Astrocyte (in vitro differentiated cells and primary cell): ENCODE results near the gene DGCR2. TPM values are rescaled to one million over a fixed set of nuclear protein-coding genes. Genes with fewer than 3 reads are reported as not detected.

Source experiments
- DNase-seq: peaks from one replicate; pipeline ENCODE4 v3.0.0-alpha.2; 2010; ENCODE audit warnings: low read depth
- FAIRE-seq: peaks from 2 replicates; lab custom pipeline; 2011; peaks lifted over from hg19 to GRCh38; lab: Jason Lieb, UNC
- H2AFZ ChIP-seq: 2 replicates; pipeline ENCODE4 v1.6.0; 2012; ENCODE audit warnings: low read depth, low read length, inconsistent platforms
- H3K27ac ChIP-seq: 2 replicates; pipeline ENCODE4 v1.5.1; 2011; ENCODE audit warnings: low read depth, low read length, inconsistent platforms
- H3K27me3 ChIP-seq: 2 replicates; pipeline ENCODE4 v1.6.0; 2011; ENCODE audit warnings: low read length, inconsistent platforms; ENCODE audit not compliant: insufficient read depth
- H3K36me3 ChIP-seq: 2 replicates; pipeline ENCODE4 v1.5.1; 2011; ENCODE audit warnings: low read length, inconsistent platforms; ENCODE audit not compliant: insufficient read depth
- H3K4me1 ChIP-seq: 2 replicates; pipeline ENCODE4 v1.5.1; 2011; ENCODE audit warnings: low read length, inconsistent platforms; ENCODE audit not compliant: insufficient read depth
- H3K4me2 ChIP-seq: 2 replicates; pipeline ENCODE4 v1.6.0; 2012; ENCODE audit warnings: low read length, inconsistent platforms
- H3K4me3 ChIP-seq: 2 replicates; pipeline ENCODE4 v1.5.1; 2011; ENCODE audit warnings: low read depth, mild to moderate bottlenecking, low read length, inconsistent platforms; ENCODE audit not compliant: insufficient read depth
- H3K79me2 ChIP-seq: 2 replicates; pipeline ENCODE4 v1.6.0; 2012; ENCODE audit warnings: mild to moderate bottlenecking, low read length, inconsistent platforms; ENCODE audit not compliant: insufficient read depth
- H3K9ac ChIP-seq: 2 replicates; pipeline ENCODE4 v1.6.0; 2012; ENCODE audit warnings: mild to moderate bottlenecking, low read length, inconsistent platforms
- H3K9me3 ChIP-seq: 2 replicates; pipeline ENCODE4 v1.5.1; 2012; ENCODE audit warnings: low read depth, mild to moderate bottlenecking, low read length, inconsistent platforms; ENCODE audit not compliant: insufficient read depth
- H4K20me1 ChIP-seq: 2 replicates; pipeline ENCODE4 v1.6.0; 2012; ENCODE audit warnings: low read length, inconsistent platforms; ENCODE audit not compliant: insufficient read depth
- H3K27ac Mint-ChIP-seq: one replicate; pipeline ENCODE4 v1.8.0; 2021; ENCODE audit warnings: mild to moderate bottlenecking, mixed read lengths; ENCODE audit not compliant: unreplicated experiment
- H3K27me3 Mint-ChIP-seq: one replicate; pipeline ENCODE4 v1.8.0; 2021; ENCODE audit warnings: low read depth, mixed read lengths; ENCODE audit not compliant: unreplicated experiment
- H3K36me3 Mint-ChIP-seq: one replicate; pipeline ENCODE4 v1.8.0; 2021; ENCODE audit warnings: low read depth, mixed read lengths; ENCODE audit not compliant: unreplicated experiment
- H3K4me1 Mint-ChIP-seq: one replicate; pipeline ENCODE4 v1.8.0; 2021; ENCODE audit warnings: low read depth, mixed read lengths; ENCODE audit not compliant: unreplicated experiment
- H3K4me3 Mint-ChIP-seq: one replicate; pipeline ENCODE4 v1.8.0; 2021; ENCODE audit warnings: mild to moderate bottlenecking, moderate library complexity, mixed read lengths; ENCODE audit not compliant: unreplicated experiment
- H3K9me3 Mint-ChIP-seq: one replicate; pipeline ENCODE4 v1.8.0; 2021; ENCODE audit warnings: mild to moderate bottlenecking, mixed read lengths; ENCODE audit not compliant: unreplicated experiment
- EZH2 ChIP-seq: IDR thresholded peaks from 2 replicates; pipeline ENCODE4 v1.6.1; 2012; ENCODE audit warnings: mild to moderate bottlenecking, low read length, inconsistent platforms; ENCODE audit not compliant: insufficient read depth
- total RNA-seq: library from RNA; stranded (reverse); gene quantifications from 2 replicates; pipeline ENCODE4 v1.2.1, GENCODE V29; 2021
- TF ChIP-seq, protein P1 (sequence below): IDR thresholded peaks from 2 replicates; pipeline ENCODE4 v1.5.1; 2011; ENCODE audit warnings: low read depth, mild to moderate bottlenecking, inconsistent platforms, low read length, moderate library complexity; ENCODE audit not compliant: insufficient read depth

DGCR2 gene
- total RNA-seq, 1 donor from 2014 or later, result 49.4 TPM

DNA sequence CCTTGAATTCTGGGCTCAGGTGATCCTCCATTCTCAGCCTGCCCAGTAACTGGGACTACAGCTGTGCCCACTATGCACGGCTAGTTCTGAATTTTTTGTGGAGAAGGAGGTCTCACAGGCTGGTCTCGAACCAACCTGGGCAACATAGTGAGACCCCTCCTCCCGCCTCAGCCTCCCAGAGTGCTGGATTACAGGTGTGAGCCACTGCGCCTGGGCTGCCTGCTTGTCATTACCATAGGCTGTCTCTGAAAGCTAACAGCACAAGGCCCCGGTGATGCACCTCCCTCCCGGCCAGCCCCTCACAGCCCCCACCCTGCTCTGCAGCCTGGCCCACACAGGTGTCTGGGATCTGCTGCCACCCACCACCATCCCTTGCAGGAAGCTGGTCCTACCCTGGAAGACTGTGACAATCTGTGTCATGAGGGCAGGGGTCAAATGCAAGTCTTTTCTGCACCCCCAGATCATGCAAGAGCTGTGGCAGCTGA, 82.4 kb downstream of the DGCR2 start:
- peaks cover 2% of the 10 kb centered on the region for H3K36me3 ChIP-seq

DNA sequence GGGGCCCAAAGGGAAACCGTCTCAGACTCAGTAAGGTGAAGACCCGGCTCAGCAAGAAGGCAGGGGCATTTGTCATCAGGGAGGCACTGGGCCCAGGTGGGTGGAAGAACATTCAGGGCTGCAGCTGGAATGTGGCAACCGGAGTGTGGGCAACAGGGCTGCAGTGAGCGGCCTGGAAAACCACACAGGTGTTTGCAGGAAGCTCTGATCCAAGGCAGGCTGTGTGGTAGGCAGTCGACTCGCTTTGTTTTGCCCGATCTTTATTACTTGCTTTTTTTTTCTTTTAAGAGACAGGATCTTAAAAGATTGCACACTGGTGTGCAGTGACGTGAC, 82.8 kb downstream of the DGCR2 start:
- no peak overlapping the region for H3K27ac ChIP-seq
- H3K36me3 Mint-ChIP-seq, result peaks cover 25% of the 10 kb centered on the region
- no peak overlapping the region for H3K27ac Mint-ChIP-seq
- H3K4me1 ChIP-seq, result no peaks in the 10 kb centered on the region
- H3K4me3 Mint-ChIP-seq, result no peak overlapping the region
- no peak overlapping the region for H2AFZ ChIP-seq
- no peaks in the 10 kb centered on the region for H3K9me3 ChIP-seq
- H3K27me3 ChIP-seq, result no peaks in the 10 kb centered on the region
- no peak overlapping the region for H3K4me3 ChIP-seq
- no peaks in the 10 kb centered on the region for H3K79me2 ChIP-seq
- FAIRE-seq, result no peak
- H3K4me2 ChIP-seq, result no peak overlapping the region
- no peaks in the 10 kb centered on the region for H3K27me3 Mint-ChIP-seq
- no peak overlapping the region for H3K9ac ChIP-seq
- TF ChIP-seq EZH2, result no peak
- TF ChIP-seq, protein P1, sequence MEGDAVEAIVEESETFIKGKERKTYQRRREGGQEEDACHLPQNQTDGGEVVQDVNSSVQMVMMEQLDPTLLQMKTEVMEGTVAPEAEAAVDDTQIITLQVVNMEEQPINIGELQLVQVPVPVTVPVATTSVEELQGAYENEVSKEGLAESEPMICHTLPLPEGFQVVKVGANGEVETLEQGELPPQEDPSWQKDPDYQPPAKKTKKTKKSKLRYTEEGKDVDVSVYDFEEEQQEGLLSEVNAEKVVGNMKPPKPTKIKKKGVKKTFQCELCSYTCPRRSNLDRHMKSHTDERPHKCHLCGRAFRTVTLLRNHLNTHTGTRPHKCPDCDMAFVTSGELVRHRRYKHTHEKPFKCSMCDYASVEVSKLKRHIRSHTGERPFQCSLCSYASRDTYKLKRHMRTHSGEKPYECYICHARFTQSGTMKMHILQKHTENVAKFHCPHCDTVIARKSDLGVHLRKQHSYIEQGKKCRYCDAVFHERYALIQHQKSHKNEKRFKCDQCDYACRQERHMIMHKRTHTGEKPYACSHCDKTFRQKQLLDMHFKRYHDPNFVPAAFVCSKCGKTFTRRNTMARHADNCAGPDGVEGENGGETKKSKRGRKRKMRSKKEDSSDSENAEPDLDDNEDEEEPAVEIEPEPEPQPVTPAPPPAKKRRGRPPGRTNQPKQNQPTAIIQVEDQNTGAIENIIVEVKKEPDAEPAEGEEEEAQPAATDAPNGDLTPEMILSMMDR, result no peak
- peaks cover 34% of the 10 kb centered on the region for H4K20me1 ChIP-seq
- no peaks in the 10 kb centered on the region for H3K9me3 Mint-ChIP-seq
- H3K4me1 Mint-ChIP-seq, result no peaks in the 10 kb centered on the region
- peaks cover 2% of the 10 kb centered on the region for H3K36me3 ChIP-seq
- DNase-seq, result no peak

More for the DNA sequence above, 82.4 kb downstream of the DGCR2 start:
- Histone ChIP-seq H3K9ac (no peak overlapping the region), H3K9me3 (no peaks in the 10 kb centered on the region), H2AFZ (no peak overlapping the region), H3K27me3 (no peaks in the 10 kb centered on the region), H3K27ac (no peak overlapping the region), H3K4me1 (no peaks in the 10 kb centered on the region), H4K20me1 (peaks cover 35% of the 10 kb centered on the region), H3K79me2 (no peaks in the 10 kb centered on the region), H3K4me2 (no peak overlapping the region), H3K4me3 (no peak overlapping the region)
- Mint-ChIP-seq H3K9me3 (no peaks in the 10 kb centered on the region), H3K4me3 (no peak overlapping the region), H3K27me3 (no peaks in the 10 kb centered on the region), H3K4me1 (no peaks in the 10 kb centered on the region), H3K27ac (no peak overlapping the region), H3K36me3 (peaks cover 28% of the 10 kb centered on the region)
- TF ChIP-seq, protein P1, result no peak
- TF ChIP-seq EZH2, result no peak
- DNase-seq, result no peak
- FAIRE-seq, result no peak

DNA sequence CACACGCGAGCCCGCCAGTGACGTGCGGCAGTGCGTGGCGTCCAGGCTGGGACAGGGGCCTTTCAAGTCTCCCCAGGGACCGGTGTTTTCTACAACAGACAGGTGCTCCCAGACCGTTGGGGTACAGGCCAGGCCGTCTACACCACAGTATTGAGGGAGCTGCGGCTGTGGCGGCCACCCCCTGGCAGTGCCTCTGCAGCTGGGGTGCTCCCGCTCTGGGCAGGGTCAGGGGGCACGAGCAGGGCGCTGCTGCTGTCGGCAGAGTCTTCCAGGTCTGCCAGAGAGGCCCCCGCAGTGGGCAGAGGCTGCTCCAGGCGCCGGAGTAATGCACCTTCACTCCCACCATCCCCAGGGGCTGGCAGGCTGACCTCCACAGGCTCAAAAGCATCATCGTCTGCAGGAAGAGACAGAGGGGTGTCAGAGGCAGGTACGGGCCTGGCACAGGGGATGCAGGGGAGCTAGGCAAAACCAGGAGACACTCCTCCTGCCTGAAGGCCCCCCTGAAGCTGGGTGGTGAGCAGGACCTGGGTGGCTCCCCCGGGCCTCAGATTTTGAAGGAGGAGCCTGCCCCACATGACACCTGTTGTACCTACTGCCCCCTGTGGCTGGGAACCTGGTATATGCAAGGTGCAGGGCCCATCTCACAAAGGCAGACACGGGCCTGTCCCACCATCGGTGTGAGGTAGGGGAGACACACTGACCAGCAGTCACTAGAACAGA, 83.3 kb downstream of the DGCR2 start:
- Histone ChIP-seq H4K20me1 (peaks cover 29% of the 10 kb centered on the region), H3K9me3 (no peaks in the 10 kb centered on the region), H3K4me3 (no peak overlapping the region), H3K79me2 (no peaks in the 10 kb centered on the region), H3K36me3 (peaks cover 2% of the 10 kb centered on the region), H3K4me1 (no peaks in the 10 kb centered on the region), H3K9ac (no peak overlapping the region), H3K4me2 (no peak overlapping the region), H3K27ac (no peak overlapping the region), H2AFZ (no peak overlapping the region), H3K27me3 (no peaks in the 10 kb centered on the region)
- FAIRE-seq (no peak), DNase-seq (no peak)
- Mint-ChIP-seq H3K4me1 (no peaks in the 10 kb centered on the region), H3K27ac (no peak overlapping the region), H3K9me3 (no peaks in the 10 kb centered on the region), H3K27me3 (no peaks in the 10 kb centered on the region), H3K36me3 (peaks cover 23% of the 10 kb centered on the region), H3K4me3 (no peak overlapping the region)
- no peak for TF ChIP-seq EZH2
- TF ChIP-seq, protein P1, result no peak
